Measurements from ENCODE around the gene ATP5PB.

DNA sequence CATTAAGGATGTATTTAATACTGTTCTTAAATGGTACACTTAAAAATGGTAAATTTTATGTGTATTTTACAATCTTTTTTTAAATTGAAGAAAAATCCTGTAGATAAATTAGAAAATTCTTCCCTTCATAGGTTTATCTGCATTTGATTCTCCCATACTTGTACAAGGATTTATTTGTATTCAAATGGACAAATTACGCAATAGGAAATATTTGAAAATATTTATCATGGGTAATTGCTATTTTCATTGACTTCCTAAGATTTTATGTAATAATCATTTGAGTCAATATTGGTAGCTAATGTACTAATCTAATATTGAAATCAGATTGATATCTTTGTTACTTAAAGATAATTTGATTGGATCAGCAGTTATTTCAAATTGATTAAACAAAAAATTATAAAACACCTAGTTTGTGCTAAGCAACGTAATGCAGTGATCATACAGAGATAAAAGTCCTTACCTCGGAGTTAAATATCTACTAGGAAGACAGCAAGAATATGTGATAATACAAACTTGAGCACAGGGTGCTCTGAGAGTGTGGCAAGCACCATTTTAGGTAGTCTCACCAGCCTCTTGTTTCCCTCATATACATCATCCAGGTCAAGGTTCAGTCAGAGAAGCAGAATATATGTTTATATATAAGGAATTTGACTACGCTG is 13.2 kb downstream of the ATP5PB start:
- no peak for TF ChIP-seq POLR2A (IDR thresholded peaks at IDR 0.05; ENCODE audit: borderline replicate concordance, extremely low read depth, insufficient read depth, insufficient read length)
- no peak for TF ChIP-seq CTCF (IDR thresholded peaks at IDR 0.05 in 2 of 3, conservative IDR thresholded peaks at IDR 0.05 in 1 of 3; ENCODE audit: borderline replicate concordance in 1 of 3, insufficient read depth in 1 of 3, low read depth in 2 of 3, low read length in 2 of 3)
- TF ChIP-seq ZNF274 (IDR thresholded peaks at IDR 0.05; ENCODE audit: low read depth, low read length) = no peak

Measured in HCT116 (cell line).